SU-DHL-6 (cell line): ENCODE measurements around the gene BRIP1.

Experiments used
- CTCF ChIP-seq: fragments of 200-600 bp; sonication (generic); IDR thresholded peaks from one replicate; pipeline ENCODE4 v1.5.1; 2017; ENCODE audit warnings: antibody characterized with exemption, mild to moderate bottlenecking, low read length, moderate library complexity; ENCODE audit not compliant: insufficient read depth, poor library complexity, severe bottlenecking
- EZH2phosphoT487 ChIP-seq: fragments of 200-600 bp; sonication (generic), shearing (Covaris generic); conservative IDR thresholded peaks from 2 replicates; pipeline ENCODE4 v1.6.1; 2018; ENCODE audit warnings: mild to moderate bottlenecking, antibody characterized with exemption, low read length, moderate library complexity, mixed read lengths

GRCh38 chr17:61828694-61829093 is 34.6 kb downstream of the BRIP1 start:
- TF ChIP-seq CTCF (no peak), EZH2phosphoT487 (no peak)
